Measurements from ENCODE around the gene KLHDC4. TPM values are rescaled to one million over a fixed set of nuclear protein-coding genes. Genes with fewer than 3 reads are reported as not detected.

KLHDC4 gene
- total RNA-seq, 4 donors from 2014 or later = 17.0 to 51.6 (median 23.2) TPM

- TF ChIP-seq CTCF (IDR thresholded peaks at IDR 0.05; ENCODE audit: low read depth) = no peak
Measured at GRCh38 chr16:87692176-87692575, 73.6 kb downstream of the KLHDC4 start.

- no peak for TF ChIP-seq CTCF (IDR thresholded peaks at IDR 0.05; ENCODE audit: low read depth)
Measured at GRCh38 chr16:87691686-87692079, 74.1 kb downstream of the KLHDC4 start.

- TF ChIP-seq CTCF (IDR thresholded peaks at IDR 0.05; ENCODE audit: low read depth) = no peak
Measured at GRCh38 chr16:87690911-87691685, 74.7 kb downstream of the KLHDC4 start.

- no peak for TF ChIP-seq CTCF (IDR thresholded peaks at IDR 0.05; ENCODE audit: low read depth)
Measured at GRCh38 chr16:87689956-87690465, 75.8 kb downstream of the KLHDC4 start.

GRCh38 chr16:87688876-87689815 is 76.6 kb downstream of the KLHDC4 start:
- no peak for TF ChIP-seq CTCF (IDR thresholded peaks at IDR 0.05; ENCODE audit: low read depth)

GRCh38 chr16:87687998-87688529 is 77.7 kb downstream of the KLHDC4 start:
- no peak for TF ChIP-seq CTCF (IDR thresholded peaks at IDR 0.05; ENCODE audit: low read depth)

Data from subcutaneous adipose tissue (tissue), 4 donors.